B cell (primary cell): ENCODE measurements around the gene GGT5. TPM values are rescaled to one million over a fixed set of nuclear protein-coding genes. Genes with fewer than 3 reads are reported as not detected.

Experiments used
- ATAC-seq: fragments of 200-7000 bp; cut with Tn5 transposase; one replicate; pipeline ENCODE4 v1.10.0; 2021; ENCODE audit warnings: low read depth, mild to moderate bottlenecking, moderate number of reproducible peaks, moderate library complexity
- CTCF ChIA-PET: fragments of 350-600 bp; sonication (Branson Sonifier 250); formaldehyde crosslinking; loops from one replicate; lab custom pipeline; 2021; ENCODE audit warnings: antibody characterized with exemption, inconsistent platforms; lab: Charles Lee
- POLR2A ChIA-PET: fragments of 350-600 bp; sonication (Branson Sonifier 250); formaldehyde crosslinking; loops from one replicate; lab custom pipeline; 2021; ENCODE audit warnings: antibody characterized with exemption; lab: Charles Lee
- DNase-seq: peaks from one replicate; pipeline ENCODE4 v3.0.0; 2013
- H2AFZ ChIP-seq: 2 replicates; pipeline ENCODE4 v1.6.1; 2012; ENCODE audit warnings: mild to moderate bottlenecking, low read depth, low read length; ENCODE audit not compliant: insufficient read depth, poor library complexity, severe bottlenecking
- H3K27ac ChIP-seq, 2 donors: 1 replicate in 1 of 2; 2 replicates in 1 of 2; pipeline ENCODE4 v1.5.1; 2012 to 2013; ENCODE audit warnings: low read length in 2 of 2, mild to moderate bottlenecking in 2 of 2, moderate library complexity in 1 of 2
- H3K27me3 ChIP-seq, 4 experiments: fragments of 200-600 bp in 1 of 4; sonication (generic) in 1 of 4; replicated peaks in 1 of 4; 1 replicate in 2 of 4; 2 replicates in 2 of 4; pipeline versions ENCODE4 v1.6.1 to v1.7.0; 2013 to 2016; ENCODE audit warnings: low read length in 3 of 4, mild to moderate bottlenecking in 2 of 4, mixed read lengths in 1 of 4, moderate library complexity in 1 of 4; ENCODE audit not compliant: insufficient read depth in 4 of 4, control insufficient read depth in 3 of 4; ENCODE audit errors: control extremely low read depth in 1 of 4
- H3K36me3 ChIP-seq, 2 experiments: replicated peaks in 1 of 2; 1 replicate in 1 of 2; 2 replicates in 1 of 2; pipeline versions ENCODE4 v1.6.1 to v1.7.1; 2013; ENCODE audit warnings: low read length in 1 of 2; ENCODE audit not compliant: insufficient read depth in 2 of 2, control insufficient read depth in 1 of 2; ENCODE audit errors: control extremely low read depth in 1 of 2, extremely low read depth in 1 of 2
- H3K4me1 ChIP-seq, 2 donors: fragments of 200-600 bp in 1 of 2; sonication (generic) in 1 of 2; 1 replicate in 1 of 2; 2 replicates in 1 of 2; pipeline versions ENCODE4 v1.5.1 to v1.6.1; 2013 to 2017; ENCODE audit warnings: low read length in 2 of 2; ENCODE audit not compliant: control insufficient read depth in 2 of 2, insufficient read depth in 2 of 2
- H3K4me2 ChIP-seq: replicated peaks from 2 replicates; pipeline ENCODE3; 2012; ENCODE audit warnings: mild to moderate bottlenecking, low read depth, low read length; ENCODE audit not compliant: poor library complexity, severe bottlenecking
- H3K4me3 ChIP-seq, 5 experiments: fragments of 200-600 bp in 1 of 5; sonication (generic) in 1 of 5; 1 replicate in 3 of 5; 2 replicates in 2 of 5; pipeline versions ENCODE4 v1.5.1 to v1.7.0; 2011 to 2016; ENCODE audit warnings: low read length in 4 of 5, mild to moderate bottlenecking in 4 of 5, low read depth in 2 of 5, control low read depth in 1 of 5, moderate library complexity in 1 of 5; ENCODE audit not compliant: insufficient read depth in 1 of 5; ENCODE audit errors: control extremely low read depth in 1 of 5, extremely low read depth in 1 of 5
- H3K79me2 ChIP-seq: fragments of 200-600 bp; sonication (generic); one replicate; pipeline ENCODE4 v1.6.0; 2016; ENCODE audit warnings: low read length; ENCODE audit not compliant: control insufficient read depth, insufficient read depth
- H3K9ac ChIP-seq: fragments of 200-600 bp; sonication (generic); 2 replicates; pipeline ENCODE4 v1.6.1; 2017; ENCODE audit warnings: mild to moderate bottlenecking, low read length, moderate library complexity
- H3K9me3 ChIP-seq, 3 donors: one replicate each; pipeline versions ENCODE4 v1.6.1 to v1.7.1; 2013; ENCODE audit warnings: low read length in 2 of 3; ENCODE audit not compliant: control insufficient read depth in 2 of 3, insufficient read depth in 1 of 3; ENCODE audit errors: control extremely low read depth in 1 of 3
- H4K20me1 ChIP-seq: 2 replicates; pipeline ENCODE4 v1.6.0; 2012; ENCODE audit warnings: mild to moderate bottlenecking, low read length; ENCODE audit not compliant: insufficient read depth, control insufficient read depth, poor library complexity, severe bottlenecking
- H3K27ac Mint-ChIP-seq: one replicate; pipeline ENCODE4 v1.8.0; 2021; ENCODE audit warnings: mixed read lengths
- H3K27me3 Mint-ChIP-seq: one replicate; pipeline ENCODE4 v1.8.0; 2021; ENCODE audit warnings: mixed read lengths
- H3K4me1 Mint-ChIP-seq: one replicate; pipeline ENCODE4 v1.8.0; 2021; ENCODE audit warnings: mixed read lengths
- H3K4me3 Mint-ChIP-seq: one replicate; pipeline ENCODE4 v1.8.0; 2021; ENCODE audit warnings: mixed read lengths
- H3K9me3 Mint-ChIP-seq: one replicate; pipeline ENCODE4 v1.8.0; 2022; ENCODE audit warnings: mixed read lengths; ENCODE audit not compliant: insufficient read depth
- EZH2 ChIP-seq: IDR thresholded peaks from 2 replicates; pipeline ENCODE4 v1.6.1; 2012; ENCODE audit warnings: borderline replicate concordance, low read depth, mild to moderate bottlenecking, moderate library complexity, low read length; ENCODE audit not compliant: insufficient read depth, poor library complexity, severe bottlenecking
- WGBS: methylation state at CpG from one replicate; pipeline ENCODE4 v1.1.5; 2013; ENCODE audit warnings: missing lambda C conversion rate; ENCODE audit not compliant: insufficient coverage; 5-methylcytosine and 5-hydroxymethylcytosine counted together
- intact Hi-C: fragments of 100-400 bp; cut with micrococcal nuclease; formaldehyde crosslinking; loops from one replicate; pipeline ENCODE4 v1.10.0; 2022
- polyA plus RNA-seq: library from polyadenylated mRNA; depleted of rRNA; stranded (reverse); fragments of >200 nt; gene quantifications from 2 replicates; pipeline ENCODE4 v1.2.3, GENCODE V29; 2012
- total RNA-seq, 2 donors: library from RNA; stranded (reverse); fragments of 120-200 nt in 1 of 2; gene quantifications; 1 replicate in 1 of 2; 2 replicates in 1 of 2; pipeline versions ENCODE4 v1.2.3 to v1.2.4, GENCODE V29; 2013 to 2022
- TF ChIP-seq, protein P1 (sequence below): fragments of 200-600 bp; IDR thresholded peaks from one replicate; pipeline ENCODE4 v1.8.0; 2022; ENCODE audit warnings: antibody characterized with exemption, mild to moderate bottlenecking

GGT5 gene
- total and polyA plus RNA-seq, 2 donors (not counting 1 experiment from before 2014, with no cell fraction given), result not detected

DNA sequence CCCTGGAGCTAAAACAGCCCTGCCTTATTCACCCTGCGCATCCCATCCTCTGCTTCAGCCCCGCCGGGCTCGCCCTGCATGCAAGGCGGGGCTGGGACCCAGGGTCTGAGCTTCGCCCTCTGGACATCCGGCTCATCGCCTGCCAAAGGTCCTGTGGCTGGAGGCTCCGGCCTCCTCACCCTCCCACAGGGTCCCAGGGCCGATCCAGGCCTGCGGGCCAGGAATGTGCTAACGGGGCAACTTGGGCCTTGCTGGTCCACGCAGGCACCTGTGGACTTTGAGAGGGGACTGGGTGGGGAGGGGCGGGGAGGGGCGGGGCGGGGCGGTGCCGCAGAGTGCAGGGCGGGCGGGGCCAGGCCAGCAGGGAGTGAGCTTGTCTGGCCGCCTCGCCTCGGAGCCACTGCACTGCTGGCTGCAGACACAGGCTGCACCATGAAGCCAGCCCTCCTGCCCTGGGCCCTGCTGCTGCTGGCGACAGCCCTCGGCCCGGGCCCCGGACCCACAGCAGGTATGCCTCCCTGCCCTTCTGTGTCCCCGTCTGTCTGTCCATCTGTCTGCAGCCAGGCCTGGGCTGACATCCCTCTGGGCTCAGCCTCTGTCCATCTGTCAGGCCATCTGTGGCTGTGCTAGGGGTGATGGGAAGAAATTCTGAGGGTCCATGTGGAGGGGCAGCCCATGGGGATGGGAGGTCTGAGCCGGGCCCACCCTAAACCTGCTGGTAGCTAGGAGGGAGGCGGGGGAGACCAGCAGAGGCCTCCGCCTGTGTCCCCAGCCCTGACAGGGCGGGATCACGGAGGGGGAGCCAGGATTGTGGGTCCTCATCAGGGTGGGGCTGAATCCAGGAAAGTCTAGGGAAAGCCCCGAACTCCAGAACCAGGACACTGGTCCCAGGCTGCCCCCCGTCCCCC is 63.5 kb downstream of the GGT5 start, which contains the start of gene SUSD2:
SUSD2 (plus strand) TSS at position 400 of the 908 bp plus-strand sequence; CDS start at position 433, 33 bp downstream.
- Histone ChIP-seq H3K36me3 (peaks cover 0 to 18% of the 10 kb centered on the region in 2 experiments), H3K4me1 (peaks cover 4 to 7% of the 10 kb centered on the region in 2 donors), H3K27ac (no peak within 1 kb of the TSS), H3K27me3 (no peaks in the 10 kb centered on the region), H2AFZ (no peak within 1 kb of the TSS), H3K79me2 (no peaks in the 10 kb centered on the region), H3K4me2 (no peak within 1 kb of the TSS), H4K20me1 (no peaks in the 10 kb centered on the region), H3K9ac (no peak within 1 kb of the TSS), H3K9me3 (no peaks in the 10 kb centered on the region), H3K4me3 (no peak within 1 kb of the TSS)
- peaks cover 6% of the 10 kb centered on the region for H3K4me1 Mint-ChIP-seq
- DNase-seq (no peak), ATAC-seq (no peak)
- ChIA-PET CTCF (interaction anchor here (1.3 kb wide), 1 partner anchor 24 kb away, joined by 4 read pairs; no protein-coding TSS in a partner anchor), POLR2A (no interaction called here)
- TF ChIP-seq, protein P1, sequence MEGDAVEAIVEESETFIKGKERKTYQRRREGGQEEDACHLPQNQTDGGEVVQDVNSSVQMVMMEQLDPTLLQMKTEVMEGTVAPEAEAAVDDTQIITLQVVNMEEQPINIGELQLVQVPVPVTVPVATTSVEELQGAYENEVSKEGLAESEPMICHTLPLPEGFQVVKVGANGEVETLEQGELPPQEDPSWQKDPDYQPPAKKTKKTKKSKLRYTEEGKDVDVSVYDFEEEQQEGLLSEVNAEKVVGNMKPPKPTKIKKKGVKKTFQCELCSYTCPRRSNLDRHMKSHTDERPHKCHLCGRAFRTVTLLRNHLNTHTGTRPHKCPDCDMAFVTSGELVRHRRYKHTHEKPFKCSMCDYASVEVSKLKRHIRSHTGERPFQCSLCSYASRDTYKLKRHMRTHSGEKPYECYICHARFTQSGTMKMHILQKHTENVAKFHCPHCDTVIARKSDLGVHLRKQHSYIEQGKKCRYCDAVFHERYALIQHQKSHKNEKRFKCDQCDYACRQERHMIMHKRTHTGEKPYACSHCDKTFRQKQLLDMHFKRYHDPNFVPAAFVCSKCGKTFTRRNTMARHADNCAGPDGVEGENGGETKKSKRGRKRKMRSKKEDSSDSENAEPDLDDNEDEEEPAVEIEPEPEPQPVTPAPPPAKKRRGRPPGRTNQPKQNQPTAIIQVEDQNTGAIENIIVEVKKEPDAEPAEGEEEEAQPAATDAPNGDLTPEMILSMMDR, result no peak
- no peak for TF ChIP-seq EZH2
- H3K4me3 Mint-ChIP-seq, result no peak within 1 kb of the TSS
- no peaks in the 10 kb centered on the region for H3K27me3 Mint-ChIP-seq
- H3K27ac Mint-ChIP-seq, result no peak within 1 kb of the TSS
- 93% methylated on average over 30 of the region's 35 CpGs for WGBS
- H3K9me3 Mint-ChIP-seq, result no peaks in the 10 kb centered on the region
- intact Hi-C loops, result loop anchor here (10.0 kb wide), 1 partner anchor 63 kb away; the partner anchor contains the start of gene GGT5
